ENCODE measurements around the gene SLC22A23.

- no peak for TF ChIP-seq POLR2A (IDR thresholded peaks at IDR 0.05)
- TF ChIP-seq, protein P1, sequence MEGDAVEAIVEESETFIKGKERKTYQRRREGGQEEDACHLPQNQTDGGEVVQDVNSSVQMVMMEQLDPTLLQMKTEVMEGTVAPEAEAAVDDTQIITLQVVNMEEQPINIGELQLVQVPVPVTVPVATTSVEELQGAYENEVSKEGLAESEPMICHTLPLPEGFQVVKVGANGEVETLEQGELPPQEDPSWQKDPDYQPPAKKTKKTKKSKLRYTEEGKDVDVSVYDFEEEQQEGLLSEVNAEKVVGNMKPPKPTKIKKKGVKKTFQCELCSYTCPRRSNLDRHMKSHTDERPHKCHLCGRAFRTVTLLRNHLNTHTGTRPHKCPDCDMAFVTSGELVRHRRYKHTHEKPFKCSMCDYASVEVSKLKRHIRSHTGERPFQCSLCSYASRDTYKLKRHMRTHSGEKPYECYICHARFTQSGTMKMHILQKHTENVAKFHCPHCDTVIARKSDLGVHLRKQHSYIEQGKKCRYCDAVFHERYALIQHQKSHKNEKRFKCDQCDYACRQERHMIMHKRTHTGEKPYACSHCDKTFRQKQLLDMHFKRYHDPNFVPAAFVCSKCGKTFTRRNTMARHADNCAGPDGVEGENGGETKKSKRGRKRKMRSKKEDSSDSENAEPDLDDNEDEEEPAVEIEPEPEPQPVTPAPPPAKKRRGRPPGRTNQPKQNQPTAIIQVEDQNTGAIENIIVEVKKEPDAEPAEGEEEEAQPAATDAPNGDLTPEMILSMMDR (IDR thresholded peaks at IDR 0.05 in 4 of 5, conservative IDR thresholded peaks at IDR 0.05 in 1 of 5) = no peak
Observed at GRCh38 chr6:3425574-3425973, 31.3 kb downstream of the SLC22A23 start.

Measured in gastrocnemius medialis (tissue), 4 donors.